ENCODE data around the gene MYO3A. TPM values are rescaled to one million over a fixed set of nuclear protein-coding genes. Genes with fewer than 3 reads are reported as not detected.

The MYO3A gene
- total RNA-seq, 2 experiments from 2014 or later, result not detected

GRCh38 chr10:26216585-26217395 is 282.8 kb downstream of the MYO3A start, which contains the start of gene GAD2:
GAD2 (plus strand) TSS chr10:26216774; CDS start chr10:26216810, 36 bp downstream.
- Mint-ChIP-seq H3K4me3 (peak within 1 kb of the TSS; percentile 43), H3K9me3 (no peaks in the 10 kb centered on the region), H3K27me3 (peaks cover 88% of the 10 kb centered on the region), H3K4me1 (ENCODE audit: low read depth) (peaks cover 28% of the 10 kb centered on the region), H3K27ac (no peak within 1 kb of the TSS), H3K36me3 (ENCODE audit: low read depth) (no peaks in the 10 kb centered on the region)
- ATAC-seq (peak; percentile 20), DNase-seq (no peak)
- intact Hi-C loops (cut with micrococcal nuclease), result no loop called here
- CTCF ChIA-PET, result interaction anchor here (0.8 to 1.5 kb wide), 3 partner anchors 25 to 341 kb away, joined by 3 read pairs; no protein-coding TSS in a partner anchor
- POLR2A ChIA-PET, result no interaction called here
- TF ChIP-seq, protein P1, sequence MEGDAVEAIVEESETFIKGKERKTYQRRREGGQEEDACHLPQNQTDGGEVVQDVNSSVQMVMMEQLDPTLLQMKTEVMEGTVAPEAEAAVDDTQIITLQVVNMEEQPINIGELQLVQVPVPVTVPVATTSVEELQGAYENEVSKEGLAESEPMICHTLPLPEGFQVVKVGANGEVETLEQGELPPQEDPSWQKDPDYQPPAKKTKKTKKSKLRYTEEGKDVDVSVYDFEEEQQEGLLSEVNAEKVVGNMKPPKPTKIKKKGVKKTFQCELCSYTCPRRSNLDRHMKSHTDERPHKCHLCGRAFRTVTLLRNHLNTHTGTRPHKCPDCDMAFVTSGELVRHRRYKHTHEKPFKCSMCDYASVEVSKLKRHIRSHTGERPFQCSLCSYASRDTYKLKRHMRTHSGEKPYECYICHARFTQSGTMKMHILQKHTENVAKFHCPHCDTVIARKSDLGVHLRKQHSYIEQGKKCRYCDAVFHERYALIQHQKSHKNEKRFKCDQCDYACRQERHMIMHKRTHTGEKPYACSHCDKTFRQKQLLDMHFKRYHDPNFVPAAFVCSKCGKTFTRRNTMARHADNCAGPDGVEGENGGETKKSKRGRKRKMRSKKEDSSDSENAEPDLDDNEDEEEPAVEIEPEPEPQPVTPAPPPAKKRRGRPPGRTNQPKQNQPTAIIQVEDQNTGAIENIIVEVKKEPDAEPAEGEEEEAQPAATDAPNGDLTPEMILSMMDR (IDR thresholded peaks at IDR 0.05), result no peak

DNA sequence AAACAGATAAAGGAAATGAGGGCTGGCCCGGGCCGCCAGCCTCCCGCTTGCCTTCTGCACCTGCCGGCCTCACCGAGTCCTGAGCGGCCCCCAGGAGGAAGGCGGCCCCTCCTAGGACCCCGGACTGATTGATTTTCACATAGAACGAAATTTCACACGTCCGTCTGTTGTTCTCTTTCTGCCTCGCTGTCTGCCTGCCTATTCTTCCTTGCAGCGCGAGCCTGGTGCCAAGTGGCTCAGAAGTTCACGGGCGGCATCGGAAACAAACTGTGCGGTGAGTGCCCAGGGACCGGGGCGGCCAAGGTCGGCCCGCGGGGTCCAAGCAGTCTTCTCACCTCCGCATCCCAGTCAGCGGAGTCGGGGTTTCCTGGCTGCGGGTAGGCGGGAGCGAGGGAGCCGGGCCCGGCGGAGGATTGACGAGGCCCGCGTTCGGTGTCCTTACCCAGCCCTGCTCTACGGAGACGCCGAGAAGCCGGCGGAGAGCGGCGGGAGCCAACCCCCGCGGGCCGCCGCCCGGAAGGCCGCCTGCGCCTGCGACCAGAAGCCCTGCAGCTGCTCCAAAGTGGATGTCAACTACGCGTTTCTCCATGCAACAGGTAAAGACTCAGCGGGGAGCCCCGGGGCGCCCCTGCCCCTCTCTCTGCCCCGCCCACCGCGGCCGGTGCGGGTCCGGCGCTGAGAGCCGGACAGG is 283.5 kb downstream of the MYO3A start:
- ATAC-seq (peak; percentile 24), DNase-seq (peak; percentile 7)
- ChIA-PET CTCF (no interaction called here), POLR2A (no interaction called here)
- intact Hi-C loops (cut with micrococcal nuclease), result no loop called here
- Mint-ChIP-seq H3K27me3 (peaks cover 88% of the 10 kb centered on the region), H3K27ac (no peak overlapping the region), H3K9me3 (no peaks in the 10 kb centered on the region), H3K4me1 (ENCODE audit: low read depth) (peaks cover 28% of the 10 kb centered on the region), H3K4me3 (no peak overlapping the region), H3K36me3 (ENCODE audit: low read depth) (no peaks in the 10 kb centered on the region)
- TF ChIP-seq, protein P1 (IDR thresholded peaks at IDR 0.05), result no peak

GRCh38 chr10:26219676-26220075 is 285.6 kb downstream of the MYO3A start:
- CTCF ChIA-PET, result interaction anchor here (0.9 kb wide), 1 partner anchor 13 kb away, joined by 3 read pairs; no protein-coding TSS in a partner anchor
- Mint-ChIP-seq H3K27ac (no peak overlapping the region), H3K27me3 (peaks cover 82% of the 10 kb centered on the region), H3K9me3 (no peaks in the 10 kb centered on the region), H3K4me3 (no peak overlapping the region), H3K36me3 (ENCODE audit: low read depth) (no peaks in the 10 kb centered on the region), H3K4me1 (ENCODE audit: low read depth) (peaks cover 25% of the 10 kb centered on the region)
- POLR2A ChIA-PET, result no interaction called here
- ATAC-seq (no peak), DNase-seq (no peak)
- TF ChIP-seq, protein P1 (IDR thresholded peaks at IDR 0.05), result no peak
- intact Hi-C loops (cut with micrococcal nuclease), result no loop called here

- Mint-ChIP-seq H3K36me3 (ENCODE audit: low read depth) (no peaks in the 10 kb centered on the region), H3K27me3 (peaks cover 75% of the 10 kb centered on the region), H3K27ac (no peak overlapping the region), H3K4me1 (ENCODE audit: low read depth) (peaks cover 20% of the 10 kb centered on the region), H3K9me3 (no peaks in the 10 kb centered on the region), H3K4me3 (no peak overlapping the region)
- TF ChIP-seq, protein P1 (IDR thresholded peaks at IDR 0.05), result no peak
- ATAC-seq (no peak), DNase-seq (no peak)
- intact Hi-C loops (cut with micrococcal nuclease), result no loop called here
- POLR2A ChIA-PET, result no interaction called here
- CTCF ChIA-PET, result no interaction called here
Measured at GRCh38 chr10:26220901-26221300, 286.9 kb downstream of the MYO3A start.

DNA sequence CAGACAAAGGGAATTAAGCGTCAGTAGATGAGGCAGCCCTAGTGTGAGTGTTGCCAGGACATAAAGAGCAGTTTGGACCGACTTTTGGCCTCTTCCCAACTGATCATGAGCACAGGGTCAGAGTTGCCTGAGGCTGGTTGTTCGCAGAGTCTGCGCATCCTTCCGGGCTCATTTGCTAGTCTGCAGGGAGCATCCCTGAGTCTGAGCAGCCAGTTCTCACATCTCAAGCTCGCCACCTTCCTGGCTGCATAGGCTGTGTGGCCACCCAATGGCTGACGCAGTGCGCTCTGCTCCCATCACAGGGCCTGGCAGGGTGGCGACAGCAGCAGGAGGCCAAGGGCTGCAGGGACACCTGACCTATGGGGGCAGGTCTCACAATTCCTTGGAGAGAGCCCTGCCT is 287.5 kb downstream of the MYO3A start:
- intact Hi-C loops (cut with micrococcal nuclease), result no loop called here
- H3K36me3 Mint-ChIP-seq (ENCODE audit: low read depth), result no peaks in the 10 kb centered on the region
- DNase-seq (no peak), ATAC-seq (no peak)
- H3K4me1 Mint-ChIP-seq (ENCODE audit: low read depth), result peaks cover 15% of the 10 kb centered on the region
- TF ChIP-seq, protein P1 (IDR thresholded peaks at IDR 0.05), result no peak
- peaks cover 70% of the 10 kb centered on the region for H3K27me3 Mint-ChIP-seq
- H3K27ac Mint-ChIP-seq, result no peak overlapping the region
- CTCF ChIA-PET, result no interaction called here
- no peak overlapping the region for H3K4me3 Mint-ChIP-seq
- no peaks in the 10 kb centered on the region for H3K9me3 Mint-ChIP-seq
- POLR2A ChIA-PET, result interaction anchor here (0.8 kb wide), 1 partner anchor 427 kb away, joined by 3 read pairs; no protein-coding TSS in a partner anchor

Data from activated CD8-positive, alpha-beta T cell treated with anti-CD3 and anti-CD28 coated beads for 36 hours (primary cell).